Measurements from ENCODE around the gene TBC1D9.

DNA sequence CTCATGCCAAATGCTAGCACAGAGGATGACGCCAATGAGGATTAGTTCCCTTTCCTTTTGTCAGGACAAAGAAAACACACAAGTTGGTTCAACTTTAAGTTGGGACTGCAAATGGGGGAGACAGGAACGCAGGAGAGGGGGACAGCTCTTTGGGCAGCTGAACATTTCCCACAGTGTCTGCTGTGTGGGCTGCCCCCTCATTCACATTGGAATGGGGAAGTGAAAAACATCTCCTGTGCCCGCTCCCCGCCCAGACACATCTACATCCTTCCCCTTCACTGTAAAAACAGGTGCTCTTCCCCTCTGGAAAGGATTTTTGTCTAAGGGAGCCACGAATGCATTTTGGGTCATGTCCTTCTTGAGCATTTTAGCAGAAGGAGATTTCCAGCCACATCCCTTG is 44.5 kb upstream of the TBC1D9 start:
- no peak for TF ChIP-seq EZH2phosphoT487 (IDR thresholded peaks at IDR 0.05; ENCODE audit: insufficient read depth, low read depth)
- no peak for TF ChIP-seq EZH2 (IDR thresholded peaks at IDR 0.05; ENCODE audit: insufficient read depth, poor library complexity, severe bottlenecking)

All from GM23248 (cell line).